Endothelial cell (in vitro differentiated cells): ENCODE data around the gene GALC. TPM values are rescaled to one million over a fixed set of nuclear protein-coding genes. Genes with fewer than 3 reads are reported as not detected.

ENCODE experiments used
- DNase-seq: peaks from one replicate; pipeline ENCODE4 v3.0.0; 2021; ENCODE audit warnings: low spot score
- H3K27ac Mint-ChIP-seq: one replicate; pipeline ENCODE4 v1.8.0; 2021; ENCODE audit warnings: mixed read lengths, inconsistent platforms; ENCODE audit not compliant: unreplicated experiment
- H3K27me3 Mint-ChIP-seq: one replicate; pipeline ENCODE4 v1.8.0; 2021; ENCODE audit warnings: mild to moderate bottlenecking, moderate library complexity, mixed read lengths, inconsistent platforms; ENCODE audit not compliant: unreplicated experiment
- H3K36me3 Mint-ChIP-seq: one replicate; pipeline ENCODE4 v1.8.0; 2021; ENCODE audit warnings: mild to moderate bottlenecking, low read depth, mixed read lengths, inconsistent platforms; ENCODE audit not compliant: unreplicated experiment
- H3K4me1 Mint-ChIP-seq: one replicate; pipeline ENCODE4 v1.8.0; 2021; ENCODE audit warnings: mild to moderate bottlenecking, mixed read lengths, inconsistent platforms; ENCODE audit not compliant: unreplicated experiment
- H3K4me3 Mint-ChIP-seq: one replicate; pipeline ENCODE4 v1.8.0; 2021; ENCODE audit warnings: mild to moderate bottlenecking, mixed read lengths, inconsistent platforms; ENCODE audit not compliant: unreplicated experiment
- H3K9me3 Mint-ChIP-seq: one replicate; pipeline ENCODE4 v1.8.0; 2021; ENCODE audit warnings: mixed read lengths, inconsistent platforms; ENCODE audit not compliant: unreplicated experiment
- total RNA-seq: library from RNA; stranded (reverse); fragmentation: NEBNext Ultra II Directional; extraction: Animal tissue kit (Norgen Biotek cat#: 25700); gene quantifications from one replicate; pipeline ENCODE4 v1.2.1, GENCODE V29; 2021; ENCODE audit not compliant: unreplicated experiment
- TF ChIP-seq, protein P1 (sequence below): fragments of 200-600 bp; sonication (generic); IDR thresholded peaks from one replicate; pipeline ENCODE4 v1.5.0; 2021; ENCODE audit warnings: antibody characterized with exemption; ENCODE audit not compliant: unreplicated experiment

GALC gene
- total RNA-seq, 1 donor from 2014 or later, result 77.1 TPM

DNA sequence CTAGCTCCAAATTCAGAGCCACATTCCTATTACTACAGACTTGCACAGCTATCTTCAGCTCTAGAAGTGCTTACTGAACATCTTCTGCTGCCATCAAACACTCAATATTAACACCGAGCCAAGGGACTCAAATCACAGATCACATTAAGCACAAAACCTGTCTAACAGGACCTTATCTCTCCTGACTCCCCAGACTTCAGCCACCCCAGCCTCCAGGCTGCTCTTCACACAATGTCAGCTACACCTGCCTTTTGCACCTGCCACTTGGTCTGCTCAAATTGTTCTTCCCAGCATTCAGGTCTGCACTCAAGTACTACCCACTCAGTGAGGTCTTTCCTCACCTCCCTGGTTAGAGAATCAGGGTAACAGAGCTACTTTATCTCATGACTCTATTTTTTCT is 57.1 kb downstream of the GALC start:
- DNase-seq, result no peak
- Mint-ChIP-seq H3K9me3 (no peaks in the 10 kb centered on the region), H3K27me3 (no peaks in the 10 kb centered on the region), H3K27ac (no peak overlapping the region), H3K4me1 (peaks cover 10% of the 10 kb centered on the region), H3K36me3 (peaks cover 7% of the 10 kb centered on the region), H3K4me3 (no peak overlapping the region)
- TF ChIP-seq, protein P1, sequence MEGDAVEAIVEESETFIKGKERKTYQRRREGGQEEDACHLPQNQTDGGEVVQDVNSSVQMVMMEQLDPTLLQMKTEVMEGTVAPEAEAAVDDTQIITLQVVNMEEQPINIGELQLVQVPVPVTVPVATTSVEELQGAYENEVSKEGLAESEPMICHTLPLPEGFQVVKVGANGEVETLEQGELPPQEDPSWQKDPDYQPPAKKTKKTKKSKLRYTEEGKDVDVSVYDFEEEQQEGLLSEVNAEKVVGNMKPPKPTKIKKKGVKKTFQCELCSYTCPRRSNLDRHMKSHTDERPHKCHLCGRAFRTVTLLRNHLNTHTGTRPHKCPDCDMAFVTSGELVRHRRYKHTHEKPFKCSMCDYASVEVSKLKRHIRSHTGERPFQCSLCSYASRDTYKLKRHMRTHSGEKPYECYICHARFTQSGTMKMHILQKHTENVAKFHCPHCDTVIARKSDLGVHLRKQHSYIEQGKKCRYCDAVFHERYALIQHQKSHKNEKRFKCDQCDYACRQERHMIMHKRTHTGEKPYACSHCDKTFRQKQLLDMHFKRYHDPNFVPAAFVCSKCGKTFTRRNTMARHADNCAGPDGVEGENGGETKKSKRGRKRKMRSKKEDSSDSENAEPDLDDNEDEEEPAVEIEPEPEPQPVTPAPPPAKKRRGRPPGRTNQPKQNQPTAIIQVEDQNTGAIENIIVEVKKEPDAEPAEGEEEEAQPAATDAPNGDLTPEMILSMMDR, result no peak

DNA sequence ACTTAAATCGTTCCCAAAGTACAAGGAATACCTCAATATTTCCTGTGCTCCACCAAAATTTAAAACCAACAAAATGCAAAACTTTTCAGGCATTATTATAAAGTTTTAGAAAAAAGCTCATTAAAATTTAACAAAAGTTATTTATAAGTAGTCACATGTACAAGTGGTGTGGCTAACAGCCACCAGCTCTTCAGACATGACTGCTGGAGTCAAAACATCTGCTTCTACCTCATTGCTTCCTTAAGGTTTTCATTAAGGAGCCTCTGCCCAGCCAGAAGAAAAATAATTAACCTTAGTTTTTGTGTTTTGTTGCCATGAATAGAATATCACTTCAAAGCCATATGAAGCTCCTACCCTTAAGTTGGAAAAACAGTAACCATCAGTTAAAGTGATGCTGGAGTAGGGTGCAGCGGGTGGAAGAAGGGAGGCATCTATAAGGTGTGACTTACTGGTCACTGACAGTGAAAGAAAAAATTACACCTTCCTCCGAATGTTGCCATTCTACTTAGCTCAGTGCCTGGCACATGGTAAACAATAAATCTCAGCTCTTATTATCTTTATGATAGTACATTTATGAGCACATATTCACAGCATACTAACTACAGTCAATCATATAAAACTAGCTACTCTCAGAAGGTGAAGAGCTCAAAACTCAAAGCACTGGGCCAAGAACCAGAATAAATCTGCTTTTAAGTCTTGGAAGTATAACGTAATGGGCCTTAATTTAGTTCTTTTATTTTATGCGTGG is 57.7 kb downstream of the GALC start:
- Mint-ChIP-seq H3K4me1 (peaks cover 10% of the 10 kb centered on the region), H3K4me3 (no peak overlapping the region), H3K36me3 (peaks cover 6% of the 10 kb centered on the region), H3K27me3 (no peaks in the 10 kb centered on the region), H3K9me3 (no peaks in the 10 kb centered on the region), H3K27ac (no peak overlapping the region)
- TF ChIP-seq, protein P1, result no peak
- DNase-seq, result no peak

DNA sequence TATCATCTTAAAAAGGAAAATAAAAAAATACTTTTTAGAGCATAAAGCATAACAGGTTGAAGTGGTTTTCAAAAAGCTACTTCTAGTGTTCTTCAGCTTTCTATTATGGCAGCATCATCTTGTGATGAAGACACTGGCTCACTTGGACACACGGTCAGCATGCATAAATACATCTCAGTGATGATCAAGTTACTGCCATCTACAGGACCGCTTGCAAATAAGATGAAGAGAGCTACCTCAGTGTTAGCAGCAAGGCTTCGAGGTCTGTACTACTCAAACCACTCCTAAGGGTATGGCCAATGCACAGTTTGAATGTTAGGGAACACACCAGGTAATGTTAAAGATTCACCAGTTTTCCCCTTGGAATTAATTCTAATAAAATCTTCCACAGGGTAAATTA is 58.8 kb downstream of the GALC start:
- H3K9me3 Mint-ChIP-seq, result no peaks in the 10 kb centered on the region
- TF ChIP-seq, protein P1, result no peak

DNA sequence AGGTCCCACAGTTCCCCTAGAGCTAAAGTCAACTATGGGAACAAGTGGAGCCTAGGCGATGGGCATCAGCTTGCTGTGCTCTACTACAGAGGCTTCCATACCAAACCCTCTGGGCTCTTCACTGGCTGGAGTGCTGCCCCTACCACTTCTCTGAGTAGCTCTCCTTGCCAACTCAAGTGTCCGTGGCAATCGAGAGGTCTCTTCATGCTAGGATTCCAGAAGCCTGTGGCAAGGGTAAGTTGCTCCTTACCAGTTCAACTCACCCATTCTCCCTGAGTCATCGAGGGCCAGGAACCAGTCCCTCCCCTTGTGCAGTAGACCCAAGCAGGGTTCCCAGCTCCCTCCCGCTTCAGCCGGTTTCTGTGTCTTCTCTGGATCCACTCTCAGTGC is 76.1 kb downstream of the GALC start:
- TF ChIP-seq, protein P1, result no peak
- H3K27me3 Mint-ChIP-seq, result peaks cover 1% of the 10 kb centered on the region
- no peak for DNase-seq
- peaks cover 7% of the 10 kb centered on the region for H3K4me1 Mint-ChIP-seq
- H3K9me3 Mint-ChIP-seq, result no peaks in the 10 kb centered on the region
- no peak overlapping the region for H3K27ac Mint-ChIP-seq
- H3K4me3 Mint-ChIP-seq, result no peak overlapping the region
- no peaks in the 10 kb centered on the region for H3K36me3 Mint-ChIP-seq

More for the DNA sequence above, 58.8 kb downstream of the GALC start:
- H3K27me3 Mint-ChIP-seq, result no peaks in the 10 kb centered on the region
- H3K27ac Mint-ChIP-seq, result no peak overlapping the region
- H3K36me3 Mint-ChIP-seq, result peaks cover 6% of the 10 kb centered on the region
- no peak overlapping the region for H3K4me3 Mint-ChIP-seq
- no peak for DNase-seq
- H3K4me1 Mint-ChIP-seq, result peaks cover 10% of the 10 kb centered on the region

DNA sequence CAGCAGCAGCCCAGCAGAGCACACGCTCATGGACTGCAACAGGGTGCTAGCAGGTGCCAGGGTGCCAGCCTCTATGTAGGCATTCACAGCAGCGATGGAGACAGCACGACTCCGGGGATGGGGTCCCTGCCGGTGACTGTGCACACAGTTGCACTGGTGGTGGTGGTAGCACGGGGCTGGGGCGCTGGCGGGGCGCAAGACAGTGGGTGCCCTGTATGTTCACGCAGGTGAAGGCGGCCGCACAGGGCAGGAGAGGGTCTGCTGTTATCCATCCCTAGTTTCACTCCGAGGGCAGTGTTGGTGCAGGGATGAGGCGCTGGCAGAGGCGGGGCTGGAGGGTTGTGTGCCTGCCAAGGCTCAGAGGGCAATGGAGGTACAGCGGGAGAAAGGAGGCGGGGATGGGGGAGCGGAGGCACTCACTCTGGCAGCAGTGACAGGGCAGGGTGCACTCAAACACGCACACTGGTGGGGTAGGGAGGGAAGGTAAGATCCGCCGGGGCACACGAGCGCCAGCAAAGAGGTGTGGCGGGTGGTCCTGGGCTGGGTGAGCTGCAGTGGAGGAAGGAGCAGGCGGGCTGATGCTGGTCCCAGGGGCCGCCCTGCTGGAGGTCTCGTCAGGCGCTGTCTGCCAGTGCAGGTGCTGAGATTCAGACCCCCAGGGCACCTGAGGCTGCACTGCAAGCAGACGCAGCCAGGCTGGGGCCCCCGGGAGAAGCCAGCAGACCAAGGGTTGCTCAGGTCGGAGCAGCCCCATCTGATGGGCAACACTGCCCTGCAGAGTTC is 76.7 kb downstream of the GALC start:
- Mint-ChIP-seq H3K36me3 (no peaks in the 10 kb centered on the region), H3K4me1 (peaks cover 7% of the 10 kb centered on the region), H3K27ac (no peak overlapping the region), H3K4me3 (no peak overlapping the region), H3K9me3 (no peaks in the 10 kb centered on the region), H3K27me3 (peaks cover 1% of the 10 kb centered on the region)
- no peak for DNase-seq
- TF ChIP-seq, protein P1, result no peak
